GM19043 (cell line): Measurements from ENCODE around the gene CLEC9A.

Experiments used
- ATAC-seq: cut with Tn5 transposase; IDR thresholded peaks from one replicate; pipeline ENCODE4 v1.9.1; 2021; ENCODE audit warnings: low read depth; ENCODE audit not compliant: unreplicated experiment

Gene CLEC9A

GRCh38 chr12:10065241-10065640 lies 34.8 kb downstream of the CLEC9A start:
- ATAC-seq = no peak

- ATAC-seq = no peak
Observed at GRCh38 chr12:10067264-10067663, 36.8 kb downstream of the CLEC9A start.

- ATAC-seq = no peak
Observed at GRCh38 chr12:10067942-10068341, 37.5 kb downstream of the CLEC9A start.

GRCh38 chr12:10068644-10069043 lies 38.2 kb downstream of the CLEC9A start:
- no peak for ATAC-seq

GRCh38 chr12:10069099-10069498 lies 38.6 kb downstream of the CLEC9A start:
- no peak for ATAC-seq

- ATAC-seq = no peak
Observed at GRCh38 chr12:10069976-10070375, 39.5 kb downstream of the CLEC9A start.

GRCh38 chr12:10070380-10070779 lies 39.9 kb downstream of the CLEC9A start:
- no peak for ATAC-seq

- ATAC-seq = no peak
Observed at GRCh38 chr12:10072131-10072530, 41.6 kb downstream of the CLEC9A start.

GRCh38 chr12:10073261-10073660 lies 42.8 kb downstream of the CLEC9A start:
- ATAC-seq = no peak

- ATAC-seq = no peak
Observed at GRCh38 chr12:10075451-10075850, 45.0 kb downstream of the CLEC9A start.

GRCh38 chr12:10082117-10082874 lies 51.8 kb downstream of the CLEC9A start:
- no peak for ATAC-seq

- ATAC-seq = no peak
Observed at GRCh38 chr12:10084733-10085132, 54.3 kb downstream of the CLEC9A start.

- ATAC-seq = no peak
Observed at GRCh38 chr12:10086387-10086786, 55.9 kb downstream of the CLEC9A start.

GRCh38 chr12:10088031-10088430 lies 57.5 kb downstream of the CLEC9A start:
- no peak for ATAC-seq

GRCh38 chr12:10088955-10089900 lies 58.7 kb downstream of the CLEC9A start:
- ATAC-seq = no peak

GRCh38 chr12:10094646-10095395 lies 64.3 kb downstream of the CLEC9A start:
- no peak for ATAC-seq

- ATAC-seq = no peak
Observed at GRCh38 chr12:10095971-10096370, 65.5 kb downstream of the CLEC9A start.

- no peak for ATAC-seq
Observed at GRCh38 chr12:10097521-10097920, 67.0 kb downstream of the CLEC9A start.

- no peak for ATAC-seq
Observed at GRCh38 chr12:10098791-10099190, 68.3 kb downstream of the CLEC9A start, which contains the start of gene CLEC1A. Gene CLEC1A (minus strand): TSS chr12:10098985. CDS start chr12:10098922, 63 bp downstream.

GRCh38 chr12:10101042-10101579 lies 70.6 kb downstream of the CLEC9A start:
- no peak for ATAC-seq
